HG03460 (cell line): ENCODE measurements around the gene S100A5.

Experiments
- ATAC-seq: cut with Tn5 transposase; IDR thresholded peaks from one replicate; pipeline ENCODE4 v1.9.1; 2021; ENCODE audit not compliant: unreplicated experiment

The S100A5 gene

DNA sequence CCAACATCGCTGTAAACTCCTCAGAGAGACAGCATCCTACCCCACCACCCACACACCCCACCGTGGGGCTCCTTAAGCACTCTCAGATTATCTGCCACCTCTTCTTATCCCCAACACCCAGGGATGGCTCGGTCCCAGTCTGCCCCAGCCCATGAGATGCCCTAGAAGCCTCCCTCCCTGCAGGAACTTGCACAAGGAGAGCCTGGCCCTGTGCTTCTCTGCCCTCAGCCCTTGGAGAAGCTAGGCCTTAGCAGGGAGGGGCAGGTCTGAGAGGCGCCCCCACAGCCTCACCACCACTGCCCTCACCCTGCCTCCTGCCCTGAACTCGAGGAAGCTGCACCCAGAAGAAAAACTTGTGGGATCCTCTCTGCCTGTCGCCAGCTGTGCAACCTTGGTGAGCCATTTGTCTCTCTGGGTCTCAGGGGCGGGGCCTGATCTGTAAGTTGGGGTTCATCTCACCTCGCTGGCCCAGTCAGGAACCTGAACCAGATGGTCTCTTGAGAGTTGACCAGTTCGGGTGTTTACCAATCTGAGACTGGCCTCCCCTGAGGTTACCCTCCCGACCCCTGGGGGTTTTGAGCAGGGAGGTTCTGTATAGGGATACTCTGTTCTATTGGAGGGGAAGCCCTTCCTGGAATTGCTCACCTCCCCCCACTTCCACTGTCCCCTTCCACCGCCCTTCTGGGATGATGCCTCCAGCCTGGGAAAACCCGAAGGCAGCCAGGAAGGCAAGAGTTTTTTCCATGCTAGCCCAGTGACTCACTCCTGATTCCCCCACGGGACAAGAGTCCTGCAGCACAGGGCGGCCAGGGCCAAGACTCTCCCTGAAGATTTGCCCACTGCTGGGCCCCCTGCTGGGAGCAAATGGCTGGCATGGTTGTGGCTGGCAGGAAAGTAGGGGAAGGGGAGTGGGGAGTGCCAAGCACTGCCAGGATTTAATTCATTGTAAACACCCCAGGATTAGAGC is 8.3 kb upstream of the S100A5 start, which contains the start of gene S100A3:
TSS of gene S100A3 (minus strand) at position 537 of the 967 bp plus-strand sequence. CDS start 773 bp downstream, outside the sequence.
- no peak for ATAC-seq

- ATAC-seq = no peak
Observed at GRCh38 chr1:153547560-153548551, 7.1 kb upstream of the S100A5 start.

- ATAC-seq = no peak
Observed at GRCh38 chr1:153546796-153547559, 6.2 kb upstream of the S100A5 start.

DNA sequence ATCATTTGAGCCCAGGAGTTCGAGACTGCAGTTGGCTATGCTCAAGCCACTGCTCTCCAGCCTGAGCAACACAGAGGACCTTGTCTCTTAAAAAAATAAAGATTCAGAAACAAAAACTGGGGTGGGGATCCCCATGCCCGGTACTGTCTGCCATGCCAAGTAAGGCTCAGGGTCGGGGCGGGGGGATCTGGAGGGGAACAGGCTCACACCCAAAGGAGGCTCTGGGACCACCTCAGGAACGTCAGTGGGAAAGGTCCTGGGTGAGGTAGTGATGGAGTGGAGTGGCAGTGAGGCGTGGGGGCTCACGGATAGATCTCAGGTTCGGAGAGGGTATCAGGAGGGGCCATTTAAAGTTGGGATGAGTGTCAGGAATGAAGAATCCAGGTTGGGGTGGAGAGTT is 5.6 kb upstream of the S100A5 start:
- no peak for ATAC-seq

GRCh38 chr1:153545067-153546055 is 4.6 kb upstream of the S100A5 start, which contains the start of gene S100A4:
Gene S100A4, minus strand, starts transcription at chr1:153545806. Its CDS starts 1,012 bp downstream, at chr1:153544794.
- no peak for ATAC-seq

DNA sequence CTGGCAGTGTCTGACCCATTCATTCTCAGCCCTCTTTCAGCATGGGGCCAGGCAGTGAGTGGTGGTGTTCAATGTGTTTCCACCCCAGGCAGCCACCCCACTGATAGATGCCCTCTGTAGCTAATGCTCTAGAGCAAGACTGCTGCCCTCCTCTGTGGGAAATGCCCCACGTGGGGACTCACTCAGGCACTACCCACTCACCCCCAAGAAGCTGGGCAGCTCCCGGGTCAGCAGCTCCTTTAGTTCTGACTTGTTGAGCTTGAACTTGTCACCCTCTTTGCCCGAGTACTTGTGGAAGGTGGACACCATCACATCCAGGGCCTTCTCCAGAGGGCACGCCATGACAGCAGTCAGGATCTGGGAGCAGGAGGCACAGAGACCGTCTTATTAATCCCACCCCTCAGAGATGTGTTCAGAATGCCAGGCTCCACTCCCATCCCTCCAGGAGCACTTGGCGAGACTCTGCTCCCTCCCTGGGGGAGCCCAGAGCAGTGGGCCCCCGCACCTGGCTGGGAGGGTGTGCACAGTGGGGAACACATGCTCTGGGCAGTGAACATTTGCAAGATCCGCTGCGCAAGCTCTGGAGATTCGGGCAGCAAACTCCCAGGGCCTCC is 3.8 kb upstream of the S100A5 start:
- ATAC-seq = no peak

GRCh38 chr1:153543736-153544135 is 3.0 kb upstream of the S100A5 start:
- no peak for ATAC-seq

GRCh38 chr1:153542956-153543711 is 2.4 kb upstream of the S100A5 start:
- ATAC-seq = no peak

DNA sequence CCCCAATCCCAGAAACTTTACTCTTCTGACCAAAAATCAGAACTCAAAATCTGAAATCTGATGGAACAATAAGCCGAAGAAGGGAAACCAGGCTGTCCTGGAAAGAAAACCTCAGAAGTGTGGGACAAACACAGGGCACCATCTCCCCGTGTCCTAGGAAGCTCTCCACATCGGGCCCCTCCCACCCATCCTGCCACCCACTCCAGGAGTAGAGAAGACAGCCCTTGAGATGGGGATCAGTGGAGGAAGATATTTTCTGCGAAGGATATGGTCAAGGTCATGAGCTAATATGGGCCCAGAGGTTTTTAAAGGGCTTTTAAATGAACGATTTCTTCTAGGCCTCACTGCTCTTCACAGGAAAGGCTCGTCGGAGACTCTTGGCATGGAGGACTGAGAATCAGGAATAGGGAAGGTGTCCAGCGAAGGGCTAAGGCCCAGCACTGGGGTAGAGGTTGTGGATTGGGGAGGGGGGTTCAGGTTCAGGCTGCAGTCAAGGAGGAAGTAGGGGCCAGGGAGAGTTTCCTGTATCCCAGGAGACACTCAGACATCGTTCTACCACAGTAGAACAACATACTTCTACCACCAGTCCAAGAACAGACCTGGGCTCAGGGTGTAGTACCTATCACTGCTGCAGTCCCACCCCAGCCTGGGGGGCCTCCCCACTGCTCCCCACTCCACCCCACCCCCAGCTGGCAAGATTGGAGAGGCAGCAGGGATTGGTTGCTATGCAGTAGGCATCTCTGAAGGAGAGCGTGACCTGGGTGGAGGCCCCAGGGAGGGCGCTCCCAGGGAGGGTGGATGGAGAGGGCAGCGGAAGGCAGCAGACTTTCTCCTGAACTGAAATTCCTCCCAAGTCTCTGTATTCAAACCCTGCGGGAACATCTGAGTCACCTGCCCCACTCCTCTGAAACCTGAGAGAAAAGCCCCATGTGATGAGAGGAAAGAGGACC is 1.2 kb upstream of the S100A5 start:
- ATAC-seq = no peak

DNA sequence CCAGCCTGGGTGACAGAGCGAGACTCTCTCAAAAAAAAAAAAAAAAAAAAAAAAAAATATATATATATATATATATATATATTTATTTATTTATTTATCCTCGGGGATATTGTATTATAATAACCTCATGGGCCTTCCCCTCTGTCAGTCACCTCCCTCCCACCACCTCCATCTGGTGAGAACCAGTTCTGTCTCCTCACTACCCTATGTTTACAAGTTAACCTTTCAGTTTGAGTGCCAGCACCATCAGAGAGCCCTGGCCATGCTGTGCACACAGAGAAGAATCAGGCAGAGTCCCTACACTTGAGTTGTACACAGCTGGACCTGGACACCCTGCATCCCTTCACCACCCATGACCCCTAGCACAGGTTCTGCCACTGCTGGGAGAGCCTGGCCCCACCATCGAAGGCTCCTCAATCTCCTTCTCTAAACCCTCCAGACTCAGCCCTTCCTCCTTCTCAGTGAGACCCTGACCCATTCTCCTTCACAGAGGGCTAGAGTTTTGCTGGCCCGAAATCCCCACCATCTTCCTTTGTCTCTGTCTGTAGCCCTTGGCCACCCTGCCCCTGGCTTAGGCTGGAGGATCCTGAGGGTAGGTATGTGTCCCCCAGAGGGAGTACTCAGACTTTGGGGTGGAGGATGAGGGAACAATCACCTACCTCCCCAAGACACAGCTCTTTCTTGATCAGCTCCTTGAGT is 1.2 kb downstream of the S100A5 start:
- no peak for ATAC-seq

- ATAC-seq = no peak
Observed at GRCh38 chr1:153538315-153538821, 2.4 kb downstream of the S100A5 start.

DNA sequence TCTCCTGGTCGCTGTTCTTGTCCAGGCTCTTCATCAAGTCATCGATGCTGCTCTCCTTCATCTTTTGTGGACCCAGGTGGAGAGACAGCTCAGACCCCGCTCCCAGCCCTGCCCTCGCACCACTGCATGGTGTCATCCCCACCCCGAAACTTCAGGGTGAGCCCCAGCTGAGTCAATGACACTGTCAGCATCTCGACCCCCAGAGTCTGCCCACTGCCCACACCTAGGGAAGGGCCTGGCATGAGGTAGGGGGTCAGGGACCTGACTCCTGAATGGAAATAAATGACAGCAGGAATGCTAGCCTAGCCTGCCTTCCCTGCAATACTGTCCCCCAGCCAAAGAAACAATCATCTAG is 3.4 kb downstream of the S100A5 start:
- no peak for ATAC-seq

DNA sequence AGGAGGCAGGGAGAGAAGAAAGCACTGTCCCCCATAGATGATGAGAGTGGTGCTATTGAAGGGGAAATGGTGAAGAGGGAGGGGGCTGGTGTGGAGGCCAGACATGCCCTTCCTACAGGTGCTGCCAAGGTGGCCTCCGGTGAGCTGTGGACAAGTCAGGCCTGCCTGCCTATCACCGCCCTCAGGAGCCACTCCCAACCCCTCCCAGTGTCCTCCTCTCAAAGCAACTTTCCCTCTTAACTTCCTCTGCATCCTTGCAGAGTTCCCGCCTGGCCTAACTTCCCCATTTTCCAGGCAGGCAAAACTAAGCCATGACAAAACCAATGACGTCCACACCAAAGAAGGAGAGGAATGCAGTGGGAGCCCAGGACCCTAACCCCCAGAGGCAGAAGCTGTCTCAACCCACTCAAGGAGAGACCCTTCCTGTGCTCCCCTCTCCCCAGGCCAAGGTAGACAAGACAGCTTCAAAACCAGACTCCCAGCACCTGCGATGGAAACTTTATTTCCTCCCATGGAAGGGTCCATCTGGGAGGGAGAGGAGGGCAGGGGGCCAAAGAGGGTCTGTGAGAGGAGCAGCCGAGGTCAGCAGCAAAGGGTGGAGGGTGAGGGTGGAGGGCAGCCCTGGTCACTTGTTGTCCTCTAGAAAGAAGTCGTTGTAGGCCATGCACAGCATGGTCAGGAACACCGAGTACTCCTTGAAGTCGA is 3.9 kb downstream of the S100A5 start:
- ATAC-seq = no peak

DNA sequence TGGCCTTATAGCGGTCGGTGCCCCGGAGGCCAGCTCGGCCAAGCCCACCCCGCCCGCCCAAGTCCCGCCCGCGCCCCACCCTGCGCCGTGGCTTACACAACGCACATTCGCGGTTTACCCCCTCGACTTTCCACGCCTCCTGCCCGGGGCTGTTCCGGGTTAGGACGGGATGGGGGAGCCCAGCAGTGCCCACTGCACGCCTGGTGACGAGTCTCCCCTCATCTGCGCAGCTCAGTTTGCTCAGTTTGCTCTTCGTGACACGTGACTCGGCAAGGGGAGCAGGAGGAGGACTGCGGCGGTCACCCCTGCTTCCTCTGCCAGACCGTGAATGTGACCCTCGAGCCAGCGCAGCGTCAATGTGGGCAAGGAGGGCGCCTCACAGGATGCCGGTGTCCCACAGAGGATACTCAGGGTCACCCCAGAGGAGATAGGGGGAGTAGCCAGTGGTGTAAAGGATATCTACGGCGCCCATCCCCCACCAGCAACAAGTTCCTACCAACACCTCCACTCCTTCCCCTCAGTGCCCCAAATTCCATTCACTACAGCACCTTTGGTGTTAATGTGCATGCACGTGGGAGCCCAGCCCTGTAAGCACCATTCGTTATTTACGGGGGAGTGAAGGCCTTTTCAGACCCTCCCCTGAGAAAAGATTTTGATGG is 4.6 kb downstream of the S100A5 start:
- no peak for ATAC-seq
